HepG2 (cell line): ENCODE measurements around the gene CD72. TPM values are rescaled to one million over a fixed set of nuclear protein-coding genes. Genes with fewer than 3 reads are reported as not detected.

ENCODE experiments used
- HES4 ChIP-seq: sonication (generic); formaldehyde crosslinking; IDR thresholded peaks from 2 replicates; pipeline ENCODE4 v1.9.0; 2021; ENCODE audit warnings: mild to moderate bottlenecking, missing genetic modification reagents, borderline replicate concordance
- HIVEP1 ChIP-seq: sonication (generic); formaldehyde crosslinking; IDR thresholded peaks from 2 replicates; pipeline ENCODE4 v1.4.0; 2020; ENCODE audit warnings: mild to moderate bottlenecking, missing genetic modification reagents
- HNRNPH1 ChIP-seq: fragments of 200-400 bp; formaldehyde crosslinking; optimal IDR thresholded peaks from 2 replicates; pipeline ENCODE3; 2017; ENCODE audit warnings: mild to moderate bottlenecking, low read depth, low read length
- HNRNPLL ChIP-seq: fragments of 200-400 bp; formaldehyde crosslinking; IDR thresholded peaks from 2 replicates; pipeline ENCODE4 v1.6.1; 2017; ENCODE audit warnings: mild to moderate bottlenecking, low read depth, low read length; ENCODE audit not compliant: poor library complexity, severe bottlenecking
- IRX3 ChIP-seq: sonication (generic); formaldehyde crosslinking; IDR thresholded peaks from 2 replicates; pipeline ENCODE4 v1.8.1; 2023; ENCODE audit warnings: mild to moderate bottlenecking, low read depth, missing genetic modification reagents, borderline replicate concordance
- MLLT10 ChIP-seq: sonication (generic); formaldehyde crosslinking; IDR thresholded peaks from 2 replicates; pipeline ENCODE4 v1.4.0; 2020; ENCODE audit warnings: missing genetic modification reagents
- POLR2G ChIP-seq: fragments of 200-400 bp; formaldehyde crosslinking; IDR thresholded peaks from 2 replicates; pipeline ENCODE4 v1.6.1; 2018; ENCODE audit warnings: mild to moderate bottlenecking, low read depth, low read length, moderate library complexity
- RBFOX2 ChIP-seq: fragments of 200-400 bp; formaldehyde crosslinking; IDR thresholded peaks from 2 replicates; pipeline ENCODE4 v1.6.1; 2017; ENCODE audit warnings: low read depth, mild to moderate bottlenecking, low read length
- RBM22 ChIP-seq: fragments of 200-400 bp; formaldehyde crosslinking; optimal IDR thresholded peaks from 2 replicates; pipeline ENCODE3; 2017; ENCODE audit warnings: mild to moderate bottlenecking, low read length, moderate library complexity
- RELA ChIP-seq: sonication (generic); formaldehyde crosslinking; IDR thresholded peaks from 2 replicates; pipeline ENCODE4 v1.4.0; 2020; ENCODE audit warnings: missing genetic modification reagents
- SIN3A ChIP-seq: IDR thresholded peaks from 2 replicates; pipeline ENCODE4 v1.6.1; 2011; ENCODE audit warnings: low read depth, mild to moderate bottlenecking, control low read depth, low read length, borderline replicate concordance
- XRCC5 ChIP-seq: fragments of 200-400 bp; formaldehyde crosslinking; optimal IDR thresholded peaks from 2 replicates; pipeline ENCODE3; 2017; ENCODE audit warnings: mild to moderate bottlenecking, low read length
- ZNF260 ChIP-seq: sonication (generic); formaldehyde crosslinking; IDR thresholded peaks from 2 replicates; pipeline ENCODE4 v1.4.0; 2020; ENCODE audit warnings: missing genetic modification reagents, low read depth, mild to moderate bottlenecking, borderline replicate concordance
- ZNF350 ChIP-seq: sonication (generic); formaldehyde crosslinking; IDR thresholded peaks from 2 replicates; pipeline ENCODE4 v1.4.0; 2020; ENCODE audit warnings: mild to moderate bottlenecking, low read depth, missing genetic modification reagents, borderline replicate concordance
- ZNF556 ChIP-seq: sonication (generic); formaldehyde crosslinking; IDR thresholded peaks from 2 replicates; pipeline ENCODE4 v1.4.0; 2020; ENCODE audit warnings: mild to moderate bottlenecking, missing genetic modification reagents, borderline replicate concordance
- ZNF768 ChIP-seq: sonication (generic); formaldehyde crosslinking; IDR thresholded peaks from 2 replicates; pipeline ENCODE4 v1.4.0; 2020; ENCODE audit warnings: missing genetic modification reagents
- ZNF790 ChIP-seq: sonication (generic); formaldehyde crosslinking; IDR thresholded peaks from 2 replicates; pipeline ENCODE4 v1.8.0; 2022; ENCODE audit warnings: missing genetic modification reagents, mild to moderate bottlenecking, borderline replicate concordance
- polyA plus RNA-seq, 8 experiments: library from polyadenylated mRNA; depleted of rRNA in 3 of 8; stranded (reverse) in 7 of 8; unstranded in 1 of 8; fragments of >200 nt; fragmentation: Illumina TruSeq in 4 of 8; extraction: Trizol in 4 of 8; gene quantifications; 2 replicates each; pipeline versions ENCODE4 v1.2.1 to v1.2.3, GENCODE V29; 2011 to 2016; ENCODE audit warnings: low read depth in 4 of 8, missing spikeins in 1 of 8, mixed read lengths in 1 of 8; ENCODE audit not compliant: insufficient read depth in 1 of 8
- total RNA-seq, 5 experiments: library from RNA; depleted of rRNA; stranded (reverse); fragments of >200 nt; fragmentation: Illumina TruSeq; extraction: Trizol; gene quantifications; 2 replicates each; pipeline ENCODE4 v1.2.3, GENCODE V29; 2016; ENCODE audit warnings: low read depth in 1 of 5
- TF ChIP-seq, protein P1 (sequence below): sonication (generic); formaldehyde crosslinking; IDR thresholded peaks from 2 replicates; pipeline ENCODE4 v1.4.0; 2020; ENCODE audit warnings: missing genetic modification reagents
- TF ChIP-seq, protein P2 (sequence below): sonication (generic); formaldehyde crosslinking; IDR thresholded peaks from 2 replicates; pipeline ENCODE4 v1.9.0; 2021; ENCODE audit warnings: missing genetic modification reagents, borderline replicate concordance
- TF ChIP-seq, protein P3 (sequence below): sonication (generic); formaldehyde crosslinking; IDR thresholded peaks from 2 replicates; pipeline ENCODE4 v1.4.0; 2020; ENCODE audit warnings: low read depth, mild to moderate bottlenecking, missing genetic modification reagents
- TF ChIP-seq, protein P4 (sequence below): IDR thresholded peaks from 2 replicates; pipeline ENCODE4 v1.6.1; 2016; ENCODE audit warnings: mild to moderate bottlenecking
- TF ChIP-seq, protein P5 (sequence below): sonication (generic); formaldehyde crosslinking; IDR thresholded peaks from 2 replicates; pipeline ENCODE4 v1.4.0; 2020; ENCODE audit warnings: mild to moderate bottlenecking, missing genetic modification reagents

The CD72 gene
- total and polyA plus RNA-seq, 2 of the 13 experiments (the other 11 are each of a cell fraction or from before 2014, with no cell fraction given), result 0.18 to 1.1 TPM

DNA sequence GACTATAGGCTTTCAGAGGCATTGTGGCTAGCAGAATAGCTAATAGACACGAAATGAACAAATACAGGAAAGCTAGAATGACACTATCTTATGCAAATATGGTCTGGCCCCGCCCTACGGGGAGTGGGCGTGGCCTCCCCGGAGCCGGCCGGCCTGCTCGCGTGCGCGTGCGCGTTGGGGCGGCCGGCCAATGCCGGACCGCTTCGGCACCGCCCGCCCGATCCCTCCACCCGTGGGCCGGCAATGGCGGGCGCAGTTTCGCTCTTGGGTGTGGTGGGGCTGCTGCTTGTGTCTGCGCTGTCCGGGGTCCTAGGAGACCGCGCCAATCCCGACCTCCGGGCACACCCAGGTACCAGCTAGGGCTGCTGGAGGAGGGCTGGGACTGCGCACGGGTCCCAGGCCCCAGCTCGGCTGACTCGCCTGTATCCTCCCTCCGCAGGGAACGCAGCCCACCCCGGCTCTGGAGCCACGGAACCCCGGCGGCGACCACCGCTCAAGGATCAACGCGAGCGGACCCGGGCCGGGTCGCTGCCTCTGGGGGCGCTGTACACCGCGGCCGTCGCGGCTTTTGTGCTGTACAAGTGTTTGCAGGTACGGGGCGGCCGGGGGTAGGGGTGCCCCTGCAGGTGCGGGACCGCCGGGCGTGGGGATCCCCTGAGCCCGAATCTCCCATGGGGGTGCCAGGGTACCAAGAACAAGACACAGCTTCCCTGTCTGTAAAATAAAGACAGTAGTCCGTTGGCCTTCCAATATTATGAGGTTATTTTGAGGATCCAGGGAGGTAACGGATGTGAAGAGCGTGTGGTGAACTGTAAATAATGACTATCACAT is 40.1 kb upstream of the CD72 start, which contains the start of gene CCDC107 (continued):
- TF ChIP-seq XRCC5, result peak; percentile 82
- TF ChIP-seq, protein P1, sequence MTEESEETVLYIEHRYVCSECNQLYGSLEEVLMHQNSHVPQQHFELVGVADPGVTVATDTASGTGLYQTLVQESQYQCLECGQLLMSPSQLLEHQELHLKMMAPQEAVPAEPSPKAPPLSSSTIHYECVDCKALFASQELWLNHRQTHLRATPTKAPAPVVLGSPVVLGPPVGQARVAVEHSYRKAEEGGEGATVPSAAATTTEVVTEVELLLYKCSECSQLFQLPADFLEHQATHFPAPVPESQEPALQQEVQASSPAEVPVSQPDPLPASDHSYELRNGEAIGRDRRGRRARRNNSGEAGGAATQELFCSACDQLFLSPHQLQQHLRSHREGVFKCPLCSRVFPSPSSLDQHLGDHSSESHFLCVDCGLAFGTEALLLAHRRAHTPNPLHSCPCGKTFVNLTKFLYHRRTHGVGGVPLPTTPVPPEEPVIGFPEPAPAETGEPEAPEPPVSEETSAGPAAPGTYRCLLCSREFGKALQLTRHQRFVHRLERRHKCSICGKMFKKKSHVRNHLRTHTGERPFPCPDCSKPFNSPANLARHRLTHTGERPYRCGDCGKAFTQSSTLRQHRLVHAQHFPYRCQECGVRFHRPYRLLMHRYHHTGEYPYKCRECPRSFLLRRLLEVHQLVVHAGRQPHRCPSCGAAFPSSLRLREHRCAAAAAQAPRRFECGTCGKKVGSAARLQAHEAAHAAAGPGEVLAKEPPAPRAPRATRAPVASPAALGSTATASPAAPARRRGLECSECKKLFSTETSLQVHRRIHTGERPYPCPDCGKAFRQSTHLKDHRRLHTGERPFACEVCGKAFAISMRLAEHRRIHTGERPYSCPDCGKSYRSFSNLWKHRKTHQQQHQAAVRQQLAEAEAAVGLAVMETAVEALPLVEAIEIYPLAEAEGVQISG, result peak; percentile 86
- no peak for TF ChIP-seq RBM22
- TF ChIP-seq ZNF790 (CRISPR knock-in tag), result no peak; the same call in 1 of the 2 replicates
- no peak for TF ChIP-seq RELA (CRISPR knock-in tag)
- TF ChIP-seq ZNF260 (CRISPR knock-in tag), result no peak
- TF ChIP-seq, protein P2, sequence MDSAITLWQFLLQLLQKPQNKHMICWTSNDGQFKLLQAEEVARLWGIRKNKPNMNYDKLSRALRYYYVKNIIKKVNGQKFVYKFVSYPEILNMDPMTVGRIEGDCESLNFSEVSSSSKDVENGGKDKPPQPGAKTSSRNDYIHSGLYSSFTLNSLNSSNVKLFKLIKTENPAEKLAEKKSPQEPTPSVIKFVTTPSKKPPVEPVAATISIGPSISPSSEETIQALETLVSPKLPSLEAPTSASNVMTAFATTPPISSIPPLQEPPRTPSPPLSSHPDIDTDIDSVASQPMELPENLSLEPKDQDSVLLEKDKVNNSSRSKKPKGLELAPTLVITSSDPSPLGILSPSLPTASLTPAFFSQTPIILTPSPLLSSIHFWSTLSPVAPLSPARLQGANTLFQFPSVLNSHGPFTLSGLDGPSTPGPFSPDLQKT (CRISPR knock-in tag), result no peak
- no peak for TF ChIP-seq MLLT10
- TF ChIP-seq SIN3A, result peak; percentile 21; the same call in 1 of the 2 replicates
- no peak for TF ChIP-seq HNRNPH1
- peak; percentile 88 for TF ChIP-seq HNRNPLL
- TF ChIP-seq HIVEP1 (CRISPR knock-in tag), result peak; percentile 88
- no peak for TF ChIP-seq IRX3 (CRISPR knock-in tag)
- TF ChIP-seq ZNF768 (CRISPR knock-in tag), result peak; percentile 73
- peak; percentile 97 for TF ChIP-seq RBFOX2
- TF ChIP-seq, protein P3, sequence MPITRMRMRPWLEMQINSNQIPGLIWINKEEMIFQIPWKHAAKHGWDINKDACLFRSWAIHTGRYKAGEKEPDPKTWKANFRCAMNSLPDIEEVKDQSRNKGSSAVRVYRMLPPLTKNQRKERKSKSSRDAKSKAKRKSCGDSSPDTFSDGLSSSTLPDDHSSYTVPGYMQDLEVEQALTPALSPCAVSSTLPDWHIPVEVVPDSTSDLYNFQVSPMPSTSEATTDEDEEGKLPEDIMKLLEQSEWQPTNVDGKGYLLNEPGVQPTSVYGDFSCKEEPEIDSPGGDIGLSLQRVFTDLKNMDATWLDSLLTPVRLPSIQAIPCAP, result no peak
- TF ChIP-seq HES4, result peak; percentile 90
- TF ChIP-seq, protein P4, sequence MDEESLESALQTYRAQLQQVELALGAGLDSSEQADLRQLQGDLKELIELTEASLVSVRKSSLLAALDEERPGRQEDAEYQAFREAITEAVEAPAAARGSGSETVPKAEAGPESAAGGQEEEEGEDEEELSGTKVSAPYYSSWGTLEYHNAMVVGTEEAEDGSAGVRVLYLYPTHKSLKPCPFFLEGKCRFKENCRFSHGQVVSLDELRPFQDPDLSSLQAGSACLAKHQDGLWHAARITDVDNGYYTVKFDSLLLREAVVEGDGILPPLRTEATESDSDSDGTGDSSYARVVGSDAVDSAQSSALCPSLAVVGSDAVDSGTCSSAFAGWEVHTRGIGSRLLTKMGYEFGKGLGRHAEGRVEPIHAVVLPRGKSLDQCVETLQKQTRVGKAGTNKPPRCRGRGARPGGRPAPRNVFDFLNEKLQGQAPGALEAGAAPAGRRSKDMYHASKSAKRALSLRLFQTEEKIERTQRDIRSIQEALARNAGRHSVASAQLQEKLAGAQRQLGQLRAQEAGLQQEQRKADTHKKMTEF, result peak; percentile 26; the same call in 1 of the 2 replicates
- TF ChIP-seq ZNF350 (CRISPR knock-in tag), result 0 out of 2 replicates have a peak, but pooled peaks have one; percentile 32
- peak; percentile 4; the same call in 1 of the 2 replicates for TF ChIP-seq ZNF556 (CRISPR knock-in tag)
- peak; percentile 93 for TF ChIP-seq POLR2G
- TF ChIP-seq, protein P5, sequence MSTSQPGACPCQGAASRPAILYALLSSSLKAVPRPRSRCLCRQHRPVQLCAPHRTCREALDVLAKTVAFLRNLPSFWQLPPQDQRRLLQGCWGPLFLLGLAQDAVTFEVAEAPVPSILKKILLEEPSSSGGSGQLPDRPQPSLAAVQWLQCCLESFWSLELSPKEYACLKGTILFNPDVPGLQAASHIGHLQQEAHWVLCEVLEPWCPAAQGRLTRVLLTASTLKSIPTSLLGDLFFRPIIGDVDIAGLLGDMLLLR (CRISPR knock-in tag), result peak; percentile 88; the same call in 1 of the 2 replicates
